HepG2 (cell line): ENCODE results near the gene TRMT2A. TPM values are rescaled to one million over a fixed set of nuclear protein-coding genes. Genes with fewer than 3 reads are reported as not detected.

Experiments
- ATF5 ChIP-seq: sonication (generic); formaldehyde crosslinking; IDR thresholded peaks from 2 replicates; pipeline ENCODE4 v1.4.0; 2020; ENCODE audit warnings: mild to moderate bottlenecking, low read depth, missing genetic modification reagents
- CAMTA2 ChIP-seq: sonication (generic); formaldehyde crosslinking; IDR thresholded peaks from 2 replicates; pipeline ENCODE4 v1.4.0; 2020; ENCODE audit warnings: mild to moderate bottlenecking, missing genetic modification reagents, borderline replicate concordance
- HNRNPLL ChIP-seq: fragments of 200-400 bp; formaldehyde crosslinking; IDR thresholded peaks from 2 replicates; pipeline ENCODE4 v1.6.1; 2017; ENCODE audit warnings: mild to moderate bottlenecking, low read depth, low read length; ENCODE audit not compliant: poor library complexity, severe bottlenecking
- MATR3 ChIP-seq: sonication (generic); formaldehyde crosslinking; IDR thresholded peaks from 2 replicates; pipeline ENCODE4 v1.4.0; 2020; ENCODE audit warnings: missing genetic modification reagents
- PRDM10 ChIP-seq: sonication (generic); formaldehyde crosslinking; IDR thresholded peaks from 2 replicates; pipeline ENCODE4 v1.4.0; 2020; ENCODE audit warnings: low read depth, missing genetic modification reagents
- SETDB1 ChIP-seq: sonication (generic); formaldehyde crosslinking; IDR thresholded peaks from 2 replicates; pipeline ENCODE4 v1.5.1; 2020; ENCODE audit warnings: missing genetic modification reagents, mild to moderate bottlenecking, borderline replicate concordance
- TOE1 ChIP-seq: sonication (generic); formaldehyde crosslinking; IDR thresholded peaks from 2 replicates; pipeline ENCODE4 v1.4.0; 2020; ENCODE audit warnings: mild to moderate bottlenecking, missing genetic modification reagents
- TOPORS ChIP-seq: sonication (generic); formaldehyde crosslinking; IDR thresholded peaks from 2 replicates; pipeline ENCODE4 v1.8.0; 2023; ENCODE audit warnings: mild to moderate bottlenecking, missing genetic modification reagents
- USF2 ChIP-seq, 2 experiments: sonication (generic) in 1 of 2; formaldehyde crosslinking in 1 of 2; IDR thresholded peaks; 2 replicates each; pipeline versions ENCODE4 v1.5.1 to v1.6.1; 2011 to 2020; ENCODE audit warnings: borderline replicate concordance in 1 of 2, low read depth in 1 of 2, low read length in 1 of 2, mild to moderate bottlenecking in 1 of 2, missing genetic modification reagents in 1 of 2, moderate library complexity in 1 of 2
- ZHX2 ChIP-seq, 2 experiments: sonication (generic) in 1 of 2; formaldehyde crosslinking in 1 of 2; IDR thresholded peaks; 2 replicates each; pipeline versions ENCODE4 v1.6.1 to v1.9.0; 2014 to 2022; ENCODE audit warnings: antibody characterized with exemption in 1 of 2, borderline replicate concordance in 1 of 2, inconsistent platforms in 1 of 2, low read depth in 1 of 2, missing genetic modification reagents in 1 of 2
- ZNF180 ChIP-seq: sonication (generic); formaldehyde crosslinking; IDR thresholded peaks from 2 replicates; pipeline ENCODE4 v1.4.0; 2020; ENCODE audit warnings: low read depth, missing genetic modification reagents, borderline replicate concordance
- ZNF556 ChIP-seq: sonication (generic); formaldehyde crosslinking; IDR thresholded peaks from 2 replicates; pipeline ENCODE4 v1.4.0; 2020; ENCODE audit warnings: mild to moderate bottlenecking, missing genetic modification reagents, borderline replicate concordance
- ZNF589 ChIP-seq: sonication (generic); formaldehyde crosslinking; conservative IDR thresholded peaks from 2 replicates; pipeline ENCODE4 v1.8.0; 2022; ENCODE audit warnings: mild to moderate bottlenecking, moderate library complexity, missing genetic modification reagents
- ZNF629 ChIP-seq: sonication (generic); formaldehyde crosslinking; conservative IDR thresholded peaks from 2 replicates; pipeline ENCODE4 v1.5.0; 2020; ENCODE audit warnings: missing genetic modification reagents
- polyA plus RNA-seq, 8 experiments: library from polyadenylated mRNA; depleted of rRNA in 3 of 8; stranded (reverse) in 7 of 8; unstranded in 1 of 8; fragments of >200 nt; fragmentation: Illumina TruSeq in 4 of 8; extraction: Trizol in 4 of 8; gene quantifications; 2 replicates each; pipeline versions ENCODE4 v1.2.1 to v1.2.3, GENCODE V29; 2011 to 2016; ENCODE audit warnings: low read depth in 4 of 8, missing spikeins in 1 of 8, mixed read lengths in 1 of 8; ENCODE audit not compliant: insufficient read depth in 1 of 8
- total RNA-seq, 5 experiments: library from RNA; depleted of rRNA; stranded (reverse); fragments of >200 nt; fragmentation: Illumina TruSeq; extraction: Trizol; gene quantifications; 2 replicates each; pipeline ENCODE4 v1.2.3, GENCODE V29; 2016; ENCODE audit warnings: low read depth in 1 of 5

TRMT2A gene
- total and polyA plus RNA-seq, 2 of the 13 experiments (the other 11 are each of a cell fraction or from before 2014, with no cell fraction given) = 24.0 to 30.3 TPM

GRCh38 chr22:20116951-20117632, at the start of gene TRMT2A (continued):
- TF ChIP-seq ZNF629 (no peak), ATF5 (CRISPR knock-in tag) (no peak), MATR3 (CRISPR knock-in tag) (no peak), SETDB1 (no peak), HNRNPLL (peak; percentile 59), USF2 (IDR thresholded peaks at IDR 0.05; ENCODE audit: low read depth, low read length) (no peak; the same call in 1 of the 2 replicates), USF2 (CRISPR knock-in tag; IDR thresholded peaks at IDR 0.05; ENCODE audit: borderline replicate concordance) (0 out of 2 replicates have a peak, but pooled peaks have one; percentile 26), ZNF589 (CRISPR knock-in tag) (peak; percentile 87; the same call in 1 of the 2 replicates), CAMTA2 (no peak), TOE1 (CRISPR knock-in tag) (no peak), ZNF556 (peak; percentile 28; the same call in 1 of the 2 replicates), TOPORS (CRISPR knock-in tag) (peak; percentile 74; the same call in 1 of the 2 replicates), ZNF180 (no peak), PRDM10 (CRISPR knock-in tag) (no peak), ZHX2 (IDR thresholded peaks at IDR 0.05; ENCODE audit: low read depth) (peak; percentile 92), ZHX2 (CRISPR knock-in tag; IDR thresholded peaks at IDR 0.05; ENCODE audit: borderline replicate concordance) (no peak)
